ENCODE results near the gene PHYHD1.

PHYHD1 gene

DNA sequence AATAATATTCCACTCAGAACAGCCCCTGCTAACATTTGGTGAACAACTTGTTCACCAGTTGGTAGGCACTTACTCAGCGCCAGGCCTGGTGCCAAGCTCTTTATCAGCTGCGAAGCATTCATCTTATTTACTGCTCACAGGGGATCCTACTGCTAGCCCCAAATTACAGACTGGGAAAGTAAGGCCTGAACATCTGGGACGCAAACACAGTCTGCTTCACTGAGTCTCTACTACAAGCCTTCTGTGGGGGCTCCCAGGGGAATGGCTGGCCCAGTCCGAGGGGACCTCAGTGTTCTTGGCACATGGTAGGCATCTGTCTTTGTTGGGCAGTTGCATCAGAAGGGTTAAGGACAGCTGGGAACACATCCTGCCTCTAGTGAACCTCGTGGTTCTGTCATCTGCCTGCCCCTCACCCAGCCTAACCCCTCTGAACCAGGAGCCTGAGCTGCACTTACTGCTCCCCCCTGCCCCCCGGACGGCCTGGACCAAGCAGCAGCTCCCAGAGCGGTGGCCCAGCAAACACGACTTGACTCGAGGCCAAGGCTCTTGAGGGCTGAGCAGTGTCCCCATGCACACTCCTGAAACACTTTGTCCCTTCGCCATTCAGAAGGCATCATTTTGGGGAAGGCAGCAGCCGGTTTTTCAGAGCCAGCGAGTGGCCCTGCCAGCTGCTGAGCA lies at the start of gene PHYHD1:
PHYHD1 (plus strand) TSS at position 602 of the 678 bp plus-strand sequence. CDS start 1,342 bp downstream, outside the sequence.
- DNase-seq, result no peak

DNA sequence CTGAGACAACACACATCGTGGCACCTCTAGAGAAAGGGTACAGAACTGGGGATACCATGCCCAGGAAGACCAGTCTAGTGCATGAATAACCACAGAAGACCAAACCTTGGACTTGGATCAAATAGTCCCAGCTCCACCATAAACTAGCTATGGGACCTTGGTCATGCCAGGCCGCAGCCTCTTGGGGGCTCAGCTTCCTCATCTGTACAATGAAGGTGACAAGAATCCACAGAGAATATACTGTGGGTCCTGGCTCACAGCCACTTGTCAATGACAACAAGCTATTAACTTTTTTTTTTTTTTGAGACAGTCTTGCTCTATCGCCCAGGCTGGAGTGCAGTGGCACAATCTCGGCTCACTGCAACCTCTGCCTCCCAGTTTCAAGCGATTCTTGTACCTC lies 42.9 kb upstream of the PHYHD1 start:
- DNase-seq, result no peak

DNA sequence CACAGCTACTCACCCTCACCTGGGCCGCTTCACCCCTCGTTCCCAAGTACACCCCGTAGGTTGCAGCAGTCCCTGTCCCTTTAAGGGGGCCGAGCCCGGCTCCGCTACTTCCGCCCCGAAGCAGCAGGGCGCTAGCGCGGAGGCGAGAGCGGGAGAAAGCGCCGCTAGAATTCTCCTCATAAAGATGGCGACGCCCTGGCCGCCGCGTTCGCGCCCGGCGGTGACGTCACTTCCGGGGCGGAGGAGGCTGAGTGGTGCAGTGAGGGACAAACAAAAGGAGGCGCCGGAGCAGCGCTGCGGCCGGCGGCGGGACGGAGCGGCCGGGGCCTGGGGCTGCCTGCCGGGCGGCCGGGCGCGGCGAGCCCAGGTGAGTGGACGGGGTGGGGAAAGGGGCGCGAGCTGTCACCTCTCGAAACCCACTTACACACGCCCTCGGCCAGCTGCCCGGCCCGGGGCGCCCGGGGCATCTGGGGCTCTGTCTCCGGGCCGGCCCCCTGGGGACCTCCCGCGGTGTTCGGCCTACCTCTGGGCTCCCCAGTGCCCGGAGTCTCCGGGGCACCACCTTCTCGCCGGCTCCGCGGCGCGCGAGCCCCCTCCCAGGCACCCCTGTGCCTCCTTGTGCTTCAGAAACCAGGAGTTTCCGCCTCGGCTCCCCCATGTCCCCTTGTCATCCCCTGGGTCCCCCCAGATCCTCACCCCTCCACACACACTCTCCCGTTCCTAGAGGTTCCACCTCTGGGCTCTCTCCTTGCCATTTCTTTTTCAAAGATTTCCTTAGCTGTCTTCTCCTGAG lies 38.7 kb upstream of the PHYHD1 start, which contains the start of the genes KYAT1 and LRRC8A:
KYAT1 (minus strand) TSS at position 67 of the 793 bp plus-strand sequence. CDS start 36,545 bp downstream, outside the sequence.
LRRC8A (plus strand) TSS at position 250 of the 793 bp plus-strand sequence. CDS start 25,032 bp downstream, outside the sequence.
- peak; percentile 97 to 98 for DNase-seq

DNA sequence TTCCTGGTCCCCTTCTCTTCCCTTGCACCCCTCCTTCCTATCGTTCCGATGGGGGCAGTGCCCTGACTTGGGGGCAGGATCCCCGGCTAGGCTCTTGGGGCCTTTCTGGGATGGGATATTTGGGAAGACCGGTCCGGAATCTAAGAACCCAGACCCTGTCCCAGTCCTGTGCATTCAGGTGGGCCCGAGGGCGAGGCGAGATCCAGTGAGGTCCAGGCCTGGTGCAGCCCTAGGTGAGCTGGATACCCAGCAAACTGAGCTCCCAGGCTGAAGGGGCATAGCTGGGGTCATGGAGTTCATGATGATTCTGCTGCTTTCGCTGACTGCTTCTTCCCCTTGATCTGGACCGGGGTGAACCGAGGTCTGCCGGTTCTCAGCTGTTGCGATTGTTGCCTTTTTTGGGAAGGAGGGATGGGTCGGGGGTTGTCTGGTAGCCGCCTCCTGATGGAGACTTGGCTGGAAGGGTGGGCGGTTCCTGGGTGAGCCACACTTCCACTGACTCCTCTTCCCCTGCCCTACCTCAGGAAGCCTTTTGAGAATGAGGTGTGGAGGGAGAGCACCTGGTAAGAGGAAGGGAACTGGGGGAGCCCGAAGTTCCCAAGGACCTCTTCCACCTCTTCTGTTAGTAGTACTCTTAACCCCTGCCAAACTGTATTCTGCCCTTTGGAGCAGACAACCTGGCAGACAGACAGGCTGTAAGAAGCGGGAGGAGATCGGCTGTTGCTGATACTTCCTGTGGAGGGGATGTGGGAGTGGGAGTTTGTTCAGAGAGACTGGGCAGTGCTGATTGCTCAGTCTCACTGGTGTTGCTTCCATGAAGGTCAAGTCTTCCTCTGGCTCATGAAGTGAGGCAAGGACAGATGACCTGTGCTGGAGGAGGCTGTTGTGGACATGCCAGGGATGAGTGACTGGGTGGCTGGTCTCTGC lies 37.8 kb upstream of the PHYHD1 start:
- no peak for DNase-seq

DNA sequence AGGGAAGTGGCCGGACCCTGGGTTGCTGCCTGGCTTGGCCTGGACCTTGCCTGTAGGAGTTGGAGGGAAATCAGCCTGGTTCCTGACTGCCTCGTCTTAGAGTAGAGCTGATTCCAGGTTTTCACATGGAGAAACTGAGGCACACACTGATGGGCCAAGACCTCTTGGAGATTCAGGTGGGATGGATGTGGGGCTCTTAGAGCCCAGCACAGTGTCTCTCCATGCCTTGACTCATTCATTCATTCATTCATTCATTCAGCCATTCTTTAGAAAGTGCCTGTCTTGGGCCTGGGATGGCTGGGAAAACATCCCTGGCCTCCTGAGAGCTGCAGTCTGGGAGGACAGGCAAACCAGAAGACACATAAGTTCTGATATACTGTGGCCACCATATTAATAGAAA lies 36.6 kb upstream of the PHYHD1 start:
- DNase-seq, result no peak

DNA sequence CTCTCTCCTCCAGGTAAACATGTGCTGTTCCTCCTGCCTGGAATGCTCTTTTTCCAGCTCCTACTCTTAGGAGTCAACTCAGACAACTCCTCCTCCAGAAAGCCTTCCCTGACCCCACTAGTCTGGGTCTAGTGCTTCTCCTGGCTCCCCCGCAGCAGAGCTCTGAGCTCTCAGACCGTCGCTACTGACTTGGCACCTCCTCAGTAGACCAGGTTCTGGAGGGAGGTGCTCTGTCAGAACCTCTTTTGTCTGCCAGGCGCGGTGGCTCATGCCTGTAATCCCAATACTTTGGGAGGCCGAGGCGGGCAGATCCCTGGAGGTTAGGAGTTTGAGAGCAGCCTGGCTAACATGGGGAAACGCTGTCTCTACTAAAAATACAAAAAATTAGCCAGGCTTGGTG lies 35.4 kb upstream of the PHYHD1 start:
- DNase-seq, result no peak

DNA sequence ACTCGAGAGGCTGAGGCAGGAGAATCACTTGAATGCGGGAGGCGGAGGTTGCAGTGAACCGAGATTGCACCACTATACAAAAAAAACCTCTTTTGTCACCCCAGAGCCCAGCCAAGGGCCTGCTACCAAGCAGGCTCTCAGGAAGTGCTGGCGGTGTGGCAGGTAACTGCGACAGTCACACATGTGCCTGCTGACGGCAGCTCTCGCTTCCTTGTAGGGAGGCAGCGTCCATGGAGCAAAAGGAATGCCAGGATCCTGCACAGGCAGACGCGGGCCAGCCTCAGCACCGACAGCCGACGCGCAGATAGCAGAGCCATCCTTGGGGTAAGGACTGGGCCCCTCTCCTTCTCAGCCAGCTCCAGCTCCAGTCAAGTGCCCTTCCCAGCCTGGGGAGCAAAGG lies 35.0 kb upstream of the PHYHD1 start:
- no peak for DNase-seq

DNA sequence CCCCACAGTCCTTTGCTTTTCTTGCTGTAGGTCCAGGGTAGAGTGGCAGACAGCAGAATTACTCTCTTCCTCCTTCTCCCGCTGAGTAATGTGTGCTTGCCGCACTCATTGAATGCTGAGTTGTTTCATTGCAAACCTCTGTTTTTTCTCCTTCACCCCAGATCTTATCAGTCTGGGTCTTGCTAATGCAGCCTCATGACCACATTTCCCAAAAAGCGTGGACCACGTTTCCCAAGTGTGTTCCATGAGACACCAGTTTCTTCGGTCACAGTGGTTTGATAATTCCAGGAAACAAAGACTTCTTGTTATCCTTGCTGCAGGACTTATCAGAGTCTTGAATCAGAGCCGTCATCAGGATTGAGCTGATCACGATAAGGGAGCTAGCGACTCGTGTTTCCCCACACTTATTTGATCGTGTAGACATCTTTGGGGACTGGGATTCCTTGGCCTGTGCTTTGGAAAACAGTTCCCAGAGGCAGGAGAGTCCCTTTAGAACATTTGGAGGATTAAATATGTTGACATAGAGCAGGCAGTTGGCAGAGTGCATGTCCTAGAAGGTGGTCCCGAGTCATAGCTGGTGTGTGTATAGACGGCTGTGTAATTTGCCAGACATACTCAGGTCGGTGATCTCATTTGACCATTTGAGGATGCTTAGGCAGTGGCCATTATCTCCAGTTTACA lies 34.4 kb upstream of the PHYHD1 start:
- DNase-seq, result no peak

DNA sequence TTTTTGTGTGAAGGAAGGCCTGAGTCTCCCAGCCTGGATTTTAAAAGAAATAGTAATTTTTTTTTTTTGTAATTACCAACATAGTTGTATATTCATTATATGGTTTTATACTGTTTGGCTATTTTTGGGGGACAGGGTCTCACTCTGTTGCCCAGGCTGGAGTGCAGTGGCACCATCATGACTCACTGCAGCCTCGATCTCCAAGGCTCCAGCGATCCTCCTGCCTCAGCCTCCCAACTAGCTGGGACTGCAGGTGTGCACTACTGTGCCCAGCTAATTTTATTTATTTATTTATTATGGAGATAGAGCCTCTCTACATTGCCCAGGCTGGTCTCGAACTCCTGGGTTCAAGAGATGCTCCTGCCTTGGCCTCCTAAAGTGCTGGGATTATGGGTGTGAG lies 33.7 kb upstream of the PHYHD1 start:
- DNase-seq, result no peak

DNA sequence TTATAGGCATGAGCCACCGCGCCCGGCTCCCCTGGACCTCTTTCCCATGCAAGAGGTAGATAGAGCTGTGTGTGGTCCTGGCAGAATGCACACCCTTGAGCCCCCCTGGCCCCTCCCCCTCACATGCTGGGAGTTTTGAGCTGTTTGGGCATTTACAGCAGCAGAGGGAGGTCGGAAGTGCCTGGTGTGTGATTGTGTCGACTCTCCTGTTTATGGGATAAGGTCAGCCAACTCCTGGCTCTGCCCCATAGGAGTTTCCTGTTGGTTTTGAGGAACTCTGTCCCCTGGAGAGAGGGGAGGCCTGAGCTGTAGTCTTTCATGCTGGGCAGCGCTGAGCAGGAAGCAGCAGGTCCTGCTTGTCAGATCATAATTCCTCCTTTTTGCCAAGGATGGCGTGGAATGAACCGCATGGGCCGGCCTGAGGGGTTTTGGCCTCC lies 32.9 kb upstream of the PHYHD1 start:
- no peak for DNase-seq

DNA sequence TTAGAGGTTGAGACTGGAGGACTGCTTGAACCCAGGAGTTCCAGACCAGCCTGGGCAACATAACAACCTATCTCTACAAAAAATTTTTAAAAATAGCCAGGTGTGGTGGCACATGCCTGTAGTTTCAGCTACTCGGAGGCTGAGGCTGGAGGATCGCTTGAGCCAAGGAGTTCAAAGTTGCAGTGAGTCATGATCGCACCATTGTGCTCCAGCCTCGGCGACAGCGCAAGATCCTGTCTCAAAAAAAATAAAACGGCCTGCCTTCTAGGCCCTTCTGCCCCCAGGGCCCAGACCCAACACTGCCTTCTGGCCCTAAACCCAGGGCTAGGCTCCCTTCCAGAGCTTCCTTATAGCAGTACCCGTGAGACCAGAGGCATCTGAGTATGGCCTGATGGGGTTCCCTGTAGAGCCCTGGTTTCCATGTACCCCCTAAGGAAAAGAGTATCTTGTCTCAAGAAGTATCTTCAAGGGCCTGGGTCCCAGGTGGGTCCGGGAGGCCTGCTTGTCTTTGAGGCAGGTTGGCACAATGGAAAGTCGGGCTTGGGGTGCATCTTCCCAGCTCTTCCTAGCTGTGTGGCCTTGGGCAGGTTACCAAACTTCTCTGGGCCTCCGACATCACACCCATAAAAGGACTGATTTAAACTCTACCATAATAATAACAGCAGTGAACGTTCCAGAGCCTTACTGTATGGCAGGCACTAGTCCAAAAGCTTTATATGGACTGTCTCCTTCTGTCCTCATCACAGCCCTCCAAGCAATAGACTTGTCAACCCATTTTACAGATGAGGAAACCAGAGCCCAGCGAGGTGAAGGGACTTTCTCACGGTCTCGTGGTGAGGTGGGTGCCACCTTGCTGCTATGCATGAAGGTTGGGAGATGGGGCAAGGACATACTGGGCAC lies 29.2 kb upstream of the PHYHD1 start:
- DNase-seq, result no peak

DNA sequence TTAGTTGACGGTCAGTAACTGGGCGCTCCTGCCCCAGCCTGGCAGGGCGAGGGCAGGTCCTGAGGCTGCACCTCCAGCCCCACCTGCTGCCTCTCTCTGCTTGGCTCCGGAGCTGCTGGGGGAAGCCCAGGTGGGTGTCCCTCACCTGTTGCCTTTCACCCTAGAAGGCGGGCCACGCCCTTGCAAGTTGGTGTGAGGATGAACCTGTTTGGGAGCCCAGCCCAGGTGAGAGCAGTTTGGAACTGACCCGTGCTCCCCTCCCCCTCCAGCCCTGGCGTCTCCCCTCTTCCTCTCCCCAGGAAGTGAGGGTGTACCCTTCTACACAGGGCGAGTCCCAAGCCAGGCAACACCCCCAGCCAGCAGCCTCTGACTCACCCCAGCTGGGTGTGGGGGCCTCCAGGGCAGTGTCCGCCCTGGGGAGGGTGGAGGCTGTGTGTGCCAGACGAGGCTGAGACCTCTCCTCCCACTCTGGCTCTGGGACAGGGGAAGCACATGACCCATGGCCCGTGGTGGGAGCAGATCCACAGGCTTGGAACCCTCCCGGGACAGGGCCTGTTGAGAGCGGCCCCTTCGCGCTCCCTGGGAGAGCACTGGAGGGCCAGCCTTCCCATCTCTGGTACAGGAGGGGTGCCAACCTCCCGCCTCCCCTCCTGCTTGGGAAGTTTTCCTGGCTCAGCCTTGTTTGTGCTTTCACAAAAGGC lies 28.4 kb upstream of the PHYHD1 start:
- peak in 1 of 2 donors; percentile 28 for DNase-seq

DNA sequence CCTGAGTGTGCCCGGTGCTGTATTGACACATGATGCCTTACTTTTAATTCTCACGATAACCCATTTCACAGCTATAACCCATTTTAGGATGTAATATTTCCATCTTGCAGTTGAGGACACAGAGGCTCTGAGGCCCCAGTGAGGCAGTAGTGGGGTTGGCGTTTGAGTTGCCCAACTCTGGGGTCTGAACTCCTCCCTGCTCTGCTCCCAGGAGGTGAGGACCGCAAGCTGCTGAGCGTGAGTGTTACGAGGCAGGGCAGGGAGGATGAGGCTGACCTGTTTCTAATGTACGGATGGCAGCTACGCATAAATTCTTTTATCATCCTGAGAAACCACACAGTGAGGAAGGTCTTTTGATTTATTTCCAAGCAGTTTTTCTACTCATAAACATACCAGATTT lies 27.4 kb upstream of the PHYHD1 start:
- DNase-seq, result no peak

DNA sequence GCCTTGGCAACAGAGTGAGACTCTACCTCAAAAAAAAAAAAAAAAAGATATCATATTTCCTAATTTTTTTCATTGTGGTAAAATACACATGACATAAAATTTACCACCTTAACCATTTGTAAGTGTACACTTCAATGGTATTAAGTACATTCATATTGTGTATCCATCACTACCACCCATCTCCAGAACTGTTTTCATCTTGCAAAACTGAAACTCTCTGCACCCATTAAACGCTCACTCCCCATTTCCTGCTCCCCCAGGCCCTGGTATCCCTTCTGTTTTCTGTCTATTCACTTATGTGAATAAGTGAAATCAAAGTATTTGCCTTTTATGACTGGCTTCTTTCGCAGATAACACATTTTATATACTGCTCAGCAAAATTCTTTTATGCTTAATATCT lies 26.0 kb upstream of the PHYHD1 start:
- DNase-seq, result no peak

DNA sequence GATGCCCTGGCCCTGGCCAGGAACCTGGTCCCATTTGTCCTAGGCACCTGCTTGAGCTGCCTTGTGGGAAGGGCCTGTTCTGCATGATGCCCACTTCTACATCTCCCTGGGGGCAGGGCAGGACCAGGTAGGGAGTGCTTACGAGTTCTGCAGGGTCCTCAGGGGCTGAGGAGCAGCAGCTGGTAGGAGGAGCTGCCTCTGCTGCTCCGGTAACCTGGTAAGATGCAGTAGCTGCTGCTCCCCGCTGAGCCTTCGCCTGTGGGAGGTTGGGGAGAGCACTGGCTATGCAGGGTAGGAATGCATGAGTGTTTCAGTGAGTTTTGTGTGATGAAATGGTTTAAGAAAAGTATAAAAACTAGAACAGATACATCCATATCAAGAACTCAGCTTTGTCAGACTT lies 25.2 kb upstream of the PHYHD1 start:
- DNase-seq, result no peak

DNA sequence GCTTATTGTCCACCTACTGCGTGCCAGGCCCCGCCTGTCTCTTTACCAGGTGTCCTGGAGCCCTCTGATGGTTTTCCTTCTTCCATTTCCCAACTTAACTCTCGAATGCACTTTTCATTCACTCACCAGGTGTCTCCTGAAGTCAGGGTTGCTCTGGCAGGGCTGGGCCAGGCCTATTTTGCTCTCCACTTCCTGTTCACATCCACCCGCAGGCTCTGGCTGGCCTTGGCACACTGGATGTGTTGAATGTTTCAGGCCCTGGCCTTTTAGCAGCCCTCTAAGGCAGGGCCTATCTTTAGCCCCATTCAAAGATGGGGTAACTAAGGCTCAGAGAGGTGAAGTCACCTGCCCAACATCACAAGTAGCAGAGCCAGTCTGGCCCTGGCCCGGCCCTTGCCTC lies 22.4 kb upstream of the PHYHD1 start:
- DNase-seq, result no peak

DNA sequence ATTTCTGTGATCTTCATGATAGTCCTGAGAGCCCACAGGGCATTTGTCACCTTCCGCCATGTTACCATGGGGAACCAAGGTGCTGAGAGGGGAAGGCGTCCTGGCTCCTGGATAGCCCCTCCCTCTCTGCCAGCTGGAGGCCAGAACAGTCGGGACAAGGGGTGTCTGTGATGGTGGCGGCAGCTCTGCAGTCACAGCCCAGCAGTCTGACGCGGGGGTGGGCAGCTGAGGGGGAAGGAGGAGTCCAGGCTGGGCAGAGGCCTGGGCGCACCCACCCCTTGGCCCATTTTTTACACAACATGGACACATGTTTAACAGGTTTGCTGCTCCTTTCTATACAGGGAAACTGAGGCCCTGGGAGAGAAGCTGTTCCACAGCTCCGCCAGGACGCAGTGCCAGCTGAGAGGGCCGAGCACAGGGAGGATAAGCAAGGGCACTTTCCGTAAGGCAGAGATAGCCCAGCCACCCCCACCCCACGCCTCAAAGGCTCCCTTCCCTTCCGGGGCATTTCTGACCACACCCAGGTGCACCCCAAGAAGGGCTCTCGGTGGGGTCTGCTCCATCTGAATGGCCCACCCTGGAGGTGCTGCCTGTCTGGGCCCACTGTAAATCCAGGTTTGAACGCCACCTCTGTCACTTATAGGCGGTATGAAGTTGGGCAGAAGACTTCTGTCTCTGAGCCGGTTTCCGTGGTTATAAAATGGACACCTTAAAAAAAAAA lies 21.8 kb upstream of the PHYHD1 start:
- DNase-seq, result no peak

DNA sequence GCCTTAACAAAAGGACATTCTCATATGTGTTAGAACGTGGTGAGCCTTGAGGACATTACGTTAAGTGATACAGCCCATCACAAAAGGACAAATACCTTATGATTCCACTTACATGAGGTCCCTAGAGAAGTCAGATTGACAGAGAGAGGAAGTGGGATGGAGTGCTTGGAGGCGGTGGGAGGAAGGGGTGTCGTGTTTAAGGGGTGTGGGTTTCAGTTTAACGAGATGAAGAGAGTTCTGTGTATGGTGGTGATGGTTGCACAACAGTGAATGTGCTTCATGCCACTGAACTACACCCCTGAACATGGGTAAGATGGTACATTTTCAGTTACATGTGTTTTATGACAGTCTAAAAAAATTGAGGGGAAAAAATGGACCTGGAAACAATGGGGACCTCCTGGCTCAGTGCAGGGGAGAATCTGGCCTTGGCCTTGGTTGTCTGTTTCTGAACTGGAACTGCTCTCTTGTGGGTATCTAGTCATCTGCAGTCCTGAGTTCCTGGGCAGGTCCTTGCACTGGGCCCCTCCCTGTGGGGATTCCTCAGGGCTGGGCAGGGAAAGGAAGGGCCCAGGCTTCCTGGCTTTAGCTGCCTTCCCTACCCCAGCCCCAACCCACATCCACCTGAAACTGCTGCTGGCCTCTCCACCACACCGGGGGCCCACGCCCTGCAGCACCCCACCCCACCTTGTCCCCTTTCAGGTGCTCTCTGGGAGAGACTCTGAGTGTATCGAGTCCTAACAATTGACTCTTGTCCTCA lies 21.0 kb upstream of the PHYHD1 start:
- DNase-seq, result peak in 1 of 2 donors; percentile 40

DNA sequence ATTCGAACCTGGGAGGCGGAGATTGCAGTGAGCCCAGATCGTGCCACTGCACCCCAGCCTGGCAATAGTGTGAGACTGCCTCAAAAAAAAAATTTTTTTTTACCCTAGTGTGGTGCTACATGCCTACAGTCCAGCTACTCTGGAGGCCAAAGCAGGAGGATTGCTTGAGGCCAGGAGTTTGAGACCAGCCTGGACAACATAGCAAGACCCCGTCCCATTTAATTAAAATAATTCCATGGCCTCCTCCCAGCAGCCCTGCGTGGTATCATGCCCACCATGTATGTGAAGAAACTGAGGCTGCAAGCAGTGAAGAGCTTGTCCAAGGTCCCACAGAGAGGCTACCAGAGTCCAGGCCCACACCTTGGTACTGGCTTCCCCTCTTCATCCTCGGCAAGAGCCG lies 19.4 kb upstream of the PHYHD1 start:
- no peak for DNase-seq
